ENCODE measurements around the gene KAZN. TPM values are rescaled to one million over a fixed set of nuclear protein-coding genes. Genes with fewer than 3 reads are reported as not detected.

The KAZN gene
- total RNA-seq, 6 experiments from 2014 or later: 13.1 to 22.3 (median 20.7) TPM

DNA sequence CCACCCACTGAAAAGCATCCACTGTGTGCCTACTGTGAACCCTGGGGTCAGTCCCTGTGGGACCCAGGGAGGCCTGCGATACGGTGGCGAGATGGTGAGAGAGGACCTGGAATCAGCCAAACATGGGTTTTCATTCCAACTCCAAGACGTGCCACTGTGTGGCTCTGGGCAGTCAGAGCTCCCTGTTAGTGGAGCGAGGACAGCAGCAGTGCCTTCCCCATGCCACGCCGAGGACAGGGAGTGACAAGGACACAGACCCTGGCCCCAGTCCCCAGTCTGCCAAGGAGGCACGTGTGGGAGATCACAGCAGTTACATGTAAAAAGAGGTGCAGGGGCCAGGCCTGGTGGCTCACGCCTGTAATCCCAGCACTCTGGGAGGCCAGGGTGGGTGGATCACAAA, 504.2 kb downstream of the KAZN start:
- no peak for DNase-seq
- Mint-ChIP-seq H3K36me3 (ENCODE audit: low read depth) (no peaks in the 10 kb centered on the region), H3K9me3 (peaks cover 6% of the 10 kb centered on the region), H3K27me3 (ENCODE audit: insufficient read depth) (peaks cover 13% of the 10 kb centered on the region), H3K27ac (no peak overlapping the region), H3K4me1 (ENCODE audit: low read depth) (no peaks in the 10 kb centered on the region), H3K4me3 (no peak overlapping the region)
- TF ChIP-seq, protein P1, sequence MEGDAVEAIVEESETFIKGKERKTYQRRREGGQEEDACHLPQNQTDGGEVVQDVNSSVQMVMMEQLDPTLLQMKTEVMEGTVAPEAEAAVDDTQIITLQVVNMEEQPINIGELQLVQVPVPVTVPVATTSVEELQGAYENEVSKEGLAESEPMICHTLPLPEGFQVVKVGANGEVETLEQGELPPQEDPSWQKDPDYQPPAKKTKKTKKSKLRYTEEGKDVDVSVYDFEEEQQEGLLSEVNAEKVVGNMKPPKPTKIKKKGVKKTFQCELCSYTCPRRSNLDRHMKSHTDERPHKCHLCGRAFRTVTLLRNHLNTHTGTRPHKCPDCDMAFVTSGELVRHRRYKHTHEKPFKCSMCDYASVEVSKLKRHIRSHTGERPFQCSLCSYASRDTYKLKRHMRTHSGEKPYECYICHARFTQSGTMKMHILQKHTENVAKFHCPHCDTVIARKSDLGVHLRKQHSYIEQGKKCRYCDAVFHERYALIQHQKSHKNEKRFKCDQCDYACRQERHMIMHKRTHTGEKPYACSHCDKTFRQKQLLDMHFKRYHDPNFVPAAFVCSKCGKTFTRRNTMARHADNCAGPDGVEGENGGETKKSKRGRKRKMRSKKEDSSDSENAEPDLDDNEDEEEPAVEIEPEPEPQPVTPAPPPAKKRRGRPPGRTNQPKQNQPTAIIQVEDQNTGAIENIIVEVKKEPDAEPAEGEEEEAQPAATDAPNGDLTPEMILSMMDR (IDR thresholded peaks at IDR 0.05): no peak

DNA sequence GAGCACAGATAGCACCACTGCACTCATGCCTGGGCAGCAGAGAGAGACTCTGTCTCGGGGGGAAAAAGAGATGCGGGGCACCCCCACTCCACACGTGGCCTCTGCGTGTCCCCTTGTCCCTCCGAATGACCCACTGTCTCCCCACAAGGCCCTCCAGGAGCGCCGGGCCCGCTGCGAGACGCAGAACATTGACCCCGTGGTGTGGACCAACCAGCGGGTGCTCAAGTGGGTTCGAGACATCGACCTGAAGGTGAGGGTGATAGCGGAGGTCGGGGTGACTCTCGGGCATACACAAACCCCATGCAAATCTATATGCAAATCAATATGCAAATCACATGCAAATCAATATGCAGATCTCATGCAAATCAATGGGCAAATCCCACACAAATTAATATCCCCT, 504.7 kb downstream of the KAZN start:
- Mint-ChIP-seq H3K27ac (no peak overlapping the region), H3K36me3 (ENCODE audit: low read depth) (no peaks in the 10 kb centered on the region), H3K27me3 (ENCODE audit: insufficient read depth) (peaks cover 13% of the 10 kb centered on the region), H3K9me3 (peaks cover 6% of the 10 kb centered on the region), H3K4me1 (ENCODE audit: low read depth) (no peaks in the 10 kb centered on the region), H3K4me3 (no peak overlapping the region)
- TF ChIP-seq, protein P1 (IDR thresholded peaks at IDR 0.05): no peak
- no peak for DNase-seq

DNA sequence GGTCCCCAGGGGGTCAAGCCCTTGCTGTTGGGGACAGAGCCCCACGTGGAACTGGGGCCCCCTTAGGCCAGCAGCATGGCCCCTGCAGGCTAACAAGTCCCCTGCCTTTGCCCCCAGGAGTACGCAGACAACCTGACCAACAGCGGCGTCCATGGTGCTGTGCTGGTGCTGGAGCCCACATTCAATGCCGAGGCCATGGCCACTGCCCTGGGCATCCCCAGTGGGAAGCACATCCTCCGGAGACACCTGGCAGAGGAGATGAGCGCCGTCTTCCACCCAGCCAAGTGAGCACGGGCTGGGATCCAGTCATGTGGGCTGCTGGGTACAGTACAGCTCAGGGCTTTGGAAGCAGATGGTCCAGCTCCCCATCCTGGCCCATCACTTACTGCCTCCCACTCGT, 505.4 kb downstream of the KAZN start:
- no peak for DNase-seq
- TF ChIP-seq, protein P1 (IDR thresholded peaks at IDR 0.05): no peak
- Mint-ChIP-seq H3K9me3 (peaks cover 6% of the 10 kb centered on the region), H3K27ac (no peak overlapping the region), H3K27me3 (ENCODE audit: insufficient read depth) (peaks cover 15% of the 10 kb centered on the region), H3K36me3 (ENCODE audit: low read depth) (no peaks in the 10 kb centered on the region), H3K4me3 (no peak overlapping the region), H3K4me1 (ENCODE audit: low read depth) (no peaks in the 10 kb centered on the region)

DNA sequence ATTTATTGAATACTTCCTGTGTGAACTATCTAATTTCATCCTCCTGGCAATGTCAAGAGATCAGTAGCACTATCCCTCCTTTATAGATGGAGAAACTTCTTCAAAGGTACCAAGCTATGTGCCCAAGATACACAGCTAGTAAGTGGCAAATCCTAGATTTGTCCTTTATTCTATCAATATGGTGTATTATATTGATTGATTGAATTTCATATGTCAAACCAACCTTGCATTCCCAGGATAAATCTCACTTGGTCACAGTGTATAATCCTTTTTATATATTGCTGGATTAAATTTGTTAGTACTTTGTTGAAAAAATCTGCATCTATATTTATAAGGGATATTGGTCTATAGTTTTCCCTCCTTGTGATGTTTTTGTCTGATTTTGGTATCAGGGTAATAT, 506.3 kb downstream of the KAZN start:
- Mint-ChIP-seq H3K36me3 (ENCODE audit: low read depth) (no peaks in the 10 kb centered on the region), H3K27me3 (ENCODE audit: insufficient read depth) (peaks cover 11% of the 10 kb centered on the region), H3K4me3 (no peak overlapping the region), H3K9me3 (peaks cover 6% of the 10 kb centered on the region), H3K27ac (no peak overlapping the region), H3K4me1 (ENCODE audit: low read depth) (no peaks in the 10 kb centered on the region)
- TF ChIP-seq, protein P1 (IDR thresholded peaks at IDR 0.05): no peak
- no peak for DNase-seq

DNA sequence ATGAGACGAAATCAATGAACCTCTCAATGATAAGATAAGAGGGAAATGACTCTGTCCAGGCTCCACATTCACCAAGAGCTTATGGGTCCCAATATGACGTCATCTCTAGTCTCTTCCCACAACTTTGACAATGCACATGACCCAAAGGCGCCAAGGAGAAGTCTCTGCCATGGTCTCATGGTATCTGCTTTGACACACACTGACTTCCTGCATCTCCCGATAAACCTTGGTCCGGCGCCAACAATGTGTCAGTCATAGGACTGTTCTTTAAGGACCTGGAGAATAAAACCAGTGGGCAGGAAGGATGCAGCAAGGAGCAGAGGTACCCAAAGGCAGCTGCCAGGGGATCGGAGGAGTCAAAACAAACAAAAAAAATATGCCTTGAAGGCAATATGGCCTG, 508.1 kb downstream of the KAZN start:
- TF ChIP-seq, protein P1 (IDR thresholded peaks at IDR 0.05): no peak
- Mint-ChIP-seq H3K27me3 (ENCODE audit: insufficient read depth) (peaks cover 7% of the 10 kb centered on the region), H3K36me3 (ENCODE audit: low read depth) (no peaks in the 10 kb centered on the region), H3K4me1 (ENCODE audit: low read depth) (no peaks in the 10 kb centered on the region), H3K4me3 (no peak overlapping the region), H3K9me3 (peaks cover 6% of the 10 kb centered on the region), H3K27ac (no peak overlapping the region)
- DNase-seq: no peak

Measured in HFFc6 (cell line).